Muscle of back (tissue), 13 donors: ENCODE measurements around the gene USP16. TPM values are rescaled to one million over a fixed set of nuclear protein-coding genes. Genes with fewer than 3 reads are reported as not detected.
"Not testable (repeated sequence)": the region's sequence is repeated elsewhere in the genome, so short reads cannot be mapped to it uniquely, and the experiment has no call there.

ENCODE experiments used
- DNase-seq, 3 donors: peaks; one replicate each; pipeline versions ENCODE4 v3.0.0 to v3.0.0-alpha.2; 2013
- long read RNA-seq, 9 donors: transcript quantifications; one replicate each; lab custom pipeline, GENCODE V29; 2026
- polyA plus RNA-seq, 10 donors: library from polyadenylated mRNA; unstranded; fragments of 120-200 nt; gene quantifications; one replicate each; pipeline ENCODE4 v1.2.1, GENCODE V29; 2013; ENCODE audit not compliant: insufficient read length in 10 of 10

USP16 gene
- polyA plus RNA-seq, result 10 to 100 TPM; 34.9 to 54.8 (median 46.3) TPM
- long read RNA-seq, donor 1, partial matches to known transcripts, result 0 of 2 reads
- long read RNA-seq, donor 1, other reads (novel, unspliced or antisense), result 0 of 2 reads
- long read RNA-seq, donor 2, partial matches to known transcripts, result 0 of 1 reads
- long read RNA-seq, donor 2, other reads (novel, unspliced or antisense), result 0 of 1 reads
- long read RNA-seq, donor 3, result 0 reads
- long read RNA-seq, donor 4, result 0 reads
- long read RNA-seq, donor 5, partial matches to known transcripts, result 0 of 1 reads
- long read RNA-seq, donor 5, other reads (novel, unspliced or antisense), result 0 of 1 reads
- long read RNA-seq, donor 6, partial matches to known transcripts, result 316 of 318 reads
- long read RNA-seq, donor 6, other reads (novel, unspliced or antisense), result 0 of 318 reads
- long read RNA-seq, donor 7, partial matches to known transcripts, result 0 of 1 reads
- long read RNA-seq, donor 7, other reads (novel, unspliced or antisense), result 0 of 1 reads
- long read RNA-seq, donor 8, partial matches to known transcripts, result 0 of 2 reads
- long read RNA-seq, donor 8, other reads (novel, unspliced or antisense), result 0 of 2 reads
- long read RNA-seq, donor 9, result 0 reads

- peak; percentile 99 to 100 (median 99) for DNase-seq
Observed at GRCh38 chr21:29024474-29025327, at the start of gene USP16. Gene USP16 (plus strand): TSS chr21:29024668. CDS start chr21:29027914, 3,246 bp downstream.

GRCh38 chr21:28975397-28975796, 49.1 kb upstream of the USP16 start:
- DNase-seq, result peak; percentile 46 to 72 (median 55)

- no peak for DNase-seq
Observed at GRCh38 chr21:28979092-28979491, 45.4 kb upstream of the USP16 start.

- DNase-seq, result no peak
Observed at GRCh38 chr21:28982637-28983036, 41.8 kb upstream of the USP16 start.

GRCh38 chr21:28986677-28987076, 37.8 kb upstream of the USP16 start:
- DNase-seq, result no peak

GRCh38 chr21:28988146-28988545, 36.3 kb upstream of the USP16 start:
- not testable (repeated sequence) for DNase-seq

- peak in 1 of 3 donors; percentile 48 for DNase-seq
Observed at GRCh38 chr21:28991861-28992525, 32.5 kb upstream of the USP16 start.

GRCh38 chr21:28992526-28993292, 31.8 kb upstream of the USP16 start, which contains the start of gene LTN1:
Gene LTN1 (minus strand): TSS chr21:28992877. CDS start chr21:28992805, 72 bp downstream.
- DNase-seq, result peak; percentile 99 to 100 (median 99)

GRCh38 chr21:28993293-28993629, 31.2 kb upstream of the USP16 start:
- DNase-seq, result no peak

GRCh38 chr21:29002442-29003144, 21.9 kb upstream of the USP16 start:
- DNase-seq, result peak; percentile 95 to 99 (median 98)

- DNase-seq, result no peak
Observed at GRCh38 chr21:29005696-29006095, 18.8 kb upstream of the USP16 start.

- DNase-seq, result no peak
Observed at GRCh38 chr21:29007135-29007534, 17.3 kb upstream of the USP16 start.

- DNase-seq, result no peak
Observed at GRCh38 chr21:29007810-29008209, 16.7 kb upstream of the USP16 start.

- no peak for DNase-seq
Observed at GRCh38 chr21:29008367-29008766, 16.1 kb upstream of the USP16 start.

- DNase-seq, result not testable (repeated sequence)
Observed at GRCh38 chr21:29011236-29011635, 13.2 kb upstream of the USP16 start.

- no peak for DNase-seq
Observed at GRCh38 chr21:29017639-29018237, 6.7 kb upstream of the USP16 start.

GRCh38 chr21:29018540-29018939, 5.9 kb upstream of the USP16 start:
- peak in 2 of 3 donors; percentile 19 to 34 for DNase-seq

- no peak for DNase-seq
Observed at GRCh38 chr21:29022166-29022565, 2.3 kb upstream of the USP16 start.

- no peak for DNase-seq
Observed at GRCh38 chr21:29025328-29025713, 853 bp downstream of the USP16 start.

- DNase-seq, result no peak
Observed at GRCh38 chr21:29029524-29029923, 5.1 kb downstream of the USP16 start.
